Panc1 (cell line): Measurements from ENCODE around the gene YES1. TPM values are rescaled to one million over a fixed set of nuclear protein-coding genes. Genes with fewer than 3 reads are reported as not detected.

Source experiments
- ATAC-seq: fragments of 200-7000 bp; cut with Tn5 transposase; 2 replicates; pipeline ENCODE4 v1.9.1; 2020; ENCODE audit warnings: mild to moderate bottlenecking, moderate library complexity
- BruUV-seq: library from RNA; stranded (reverse); fragments of 400-500 nt; replicated peaks from 2 replicates; lab custom pipeline; 2021; lab: Mats Ljungman, UMichigan
- CTCF ChIA-PET: fragments of 300-600 bp; sonication (Branson Sonifier 250); formaldehyde crosslinking; loops from one replicate; lab custom pipeline; 2022; ENCODE audit warnings: antibody characterized with exemption; lab: Charles Lee
- POLR2A ChIA-PET: fragments of 300-600 bp; sonication (Branson Sonifier 250); formaldehyde crosslinking; loops from one replicate; lab custom pipeline; 2022; ENCODE audit warnings: antibody characterized with exemption; lab: Charles Lee
- DNase-seq: peaks from one replicate; pipeline ENCODE4 v3.0.0-alpha.2; 2010; ENCODE audit warnings: low read depth, low spot score
- H3K27ac ChIP-seq: 2 replicates; pipeline ENCODE4 v1.5.1; 2011; ENCODE audit warnings: mild to moderate bottlenecking, low read length, inconsistent platforms
- H3K27me3 ChIP-seq: fragments of 200-500 bp; sonication (Bioruptor generic); 2 replicates; pipeline ENCODE4 v1.6.0; 2014; ENCODE audit warnings: low read length, inconsistent platforms; ENCODE audit not compliant: control insufficient read depth, insufficient read depth
- H3K36me3 ChIP-seq: fragments of 200-500 bp; sonication (Bioruptor generic); 2 replicates; pipeline ENCODE4 v1.5.1; 2014; ENCODE audit warnings: inconsistent platforms, mild to moderate bottlenecking, low read length, moderate library complexity; ENCODE audit not compliant: control insufficient read depth, insufficient read depth
- H3K4me1 ChIP-seq: 2 replicates; pipeline ENCODE4 v1.5.1; 2011; ENCODE audit warnings: inconsistent platforms, mild to moderate bottlenecking, low read length, moderate library complexity; ENCODE audit not compliant: control insufficient read depth, insufficient read depth
- H3K4me3 ChIP-seq, 2 experiments: 2 replicates each; pipeline ENCODE4 v1.5.1; 2011 to 2012; ENCODE audit warnings: low read depth in 2 of 2, low read length in 2 of 2, mild to moderate bottlenecking in 2 of 2, inconsistent platforms in 1 of 2, moderate library complexity in 1 of 2
- H3K9me3 ChIP-seq: fragments of 200-500 bp; sonication (Bioruptor generic); 2 replicates; pipeline ENCODE4 v1.5.1; 2014; ENCODE audit warnings: low read depth, mild to moderate bottlenecking, inconsistent platforms, low read length, moderate library complexity; ENCODE audit not compliant: control insufficient read depth, insufficient read depth
- POLR2AphosphoS5 ChIP-seq: IDR thresholded peaks from 2 replicates; pipeline ENCODE4 v1.6.1; 2012; ENCODE audit warnings: mild to moderate bottlenecking, low read depth, low read length, moderate library complexity
- SIN3A ChIP-seq: IDR thresholded peaks from 2 replicates; pipeline ENCODE4 v1.6.1; 2012; ENCODE audit warnings: low read depth, mild to moderate bottlenecking, low read length, moderate library complexity, borderline replicate concordance; ENCODE audit not compliant: insufficient read depth
- TCF7L2 ChIP-seq: IDR thresholded peaks from 2 replicates; pipeline ENCODE4 v1.6.1; 2011; ENCODE audit warnings: mild to moderate bottlenecking, low read depth, low read length, inconsistent platforms
- in situ Hi-C: cut with HindIII; loops from 2 replicates; pipeline ENCODE4 v1.10.0; 2016; ENCODE audit warnings: low sequenced_read_pairs, low pct_unique_long_range_greater_than_20kb
- intact Hi-C: fragments of 100-400 bp; cut with micrococcal nuclease; formaldehyde crosslinking; loops from one replicate; pipeline ENCODE4 v1.10.0; 2022; ENCODE audit not compliant: unreplicated experiment
- total RNA-seq: library from RNA; stranded (reverse); gene quantifications from one replicate; pipeline ENCODE4 v1.2.1, GENCODE V29; 2021; ENCODE audit not compliant: unreplicated experiment
- TF ChIP-seq, protein P1 (sequence below), 2 experiments: IDR thresholded peaks; 2 replicates each; pipeline ENCODE4 v1.6.1; 2011 to 2012; ENCODE audit warnings: low read depth in 2 of 2, control low read depth in 1 of 2, low read length in 1 of 2, mild to moderate bottlenecking in 1 of 2, moderate library complexity in 1 of 2; ENCODE audit not compliant: insufficient read depth in 1 of 2
- TF ChIP-seq, protein P2 (sequence below): fragments of 450-650 bp; IDR thresholded peaks from 2 replicates; pipeline ENCODE4 v1.5.1; 2017; ENCODE audit warnings: mild to moderate bottlenecking

YES1 gene
- total RNA-seq, 1 experiment from 2014 or later: 91.6 TPM

DNA sequence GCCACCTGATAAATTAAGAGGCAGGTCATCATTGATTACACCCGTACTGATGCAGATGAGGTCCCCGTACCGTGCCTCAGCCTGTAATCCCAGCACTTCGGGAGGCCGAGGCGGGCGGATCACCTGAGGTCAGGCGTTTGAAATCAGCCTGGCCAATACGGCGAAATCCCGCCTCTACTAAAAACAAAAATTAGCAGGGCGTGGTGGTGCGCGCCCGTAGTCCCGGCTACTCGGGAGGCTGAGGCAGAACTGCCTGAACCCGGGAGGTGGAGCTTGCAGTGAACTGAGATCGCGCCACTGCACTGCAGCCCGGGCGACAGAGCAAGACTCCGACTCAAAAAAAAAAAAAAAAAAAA, 98.9 kb downstream of the YES1 start:
- Histone ChIP-seq H3K9me3 (no peaks in the 10 kb centered on the region), H3K27ac (peak overlapping the region; percentile 86), H3K4me3 (peak overlapping the region; percentile 70 to 83), H3K4me1 (peaks cover 7% of the 10 kb centered on the region; the same call in 1 of the 2 replicates), H3K27me3 (no peaks in the 10 kb centered on the region), H3K36me3 (no peaks in the 10 kb centered on the region; the same call in 1 of the 2 replicates)
- TF ChIP-seq, protein P1, sequence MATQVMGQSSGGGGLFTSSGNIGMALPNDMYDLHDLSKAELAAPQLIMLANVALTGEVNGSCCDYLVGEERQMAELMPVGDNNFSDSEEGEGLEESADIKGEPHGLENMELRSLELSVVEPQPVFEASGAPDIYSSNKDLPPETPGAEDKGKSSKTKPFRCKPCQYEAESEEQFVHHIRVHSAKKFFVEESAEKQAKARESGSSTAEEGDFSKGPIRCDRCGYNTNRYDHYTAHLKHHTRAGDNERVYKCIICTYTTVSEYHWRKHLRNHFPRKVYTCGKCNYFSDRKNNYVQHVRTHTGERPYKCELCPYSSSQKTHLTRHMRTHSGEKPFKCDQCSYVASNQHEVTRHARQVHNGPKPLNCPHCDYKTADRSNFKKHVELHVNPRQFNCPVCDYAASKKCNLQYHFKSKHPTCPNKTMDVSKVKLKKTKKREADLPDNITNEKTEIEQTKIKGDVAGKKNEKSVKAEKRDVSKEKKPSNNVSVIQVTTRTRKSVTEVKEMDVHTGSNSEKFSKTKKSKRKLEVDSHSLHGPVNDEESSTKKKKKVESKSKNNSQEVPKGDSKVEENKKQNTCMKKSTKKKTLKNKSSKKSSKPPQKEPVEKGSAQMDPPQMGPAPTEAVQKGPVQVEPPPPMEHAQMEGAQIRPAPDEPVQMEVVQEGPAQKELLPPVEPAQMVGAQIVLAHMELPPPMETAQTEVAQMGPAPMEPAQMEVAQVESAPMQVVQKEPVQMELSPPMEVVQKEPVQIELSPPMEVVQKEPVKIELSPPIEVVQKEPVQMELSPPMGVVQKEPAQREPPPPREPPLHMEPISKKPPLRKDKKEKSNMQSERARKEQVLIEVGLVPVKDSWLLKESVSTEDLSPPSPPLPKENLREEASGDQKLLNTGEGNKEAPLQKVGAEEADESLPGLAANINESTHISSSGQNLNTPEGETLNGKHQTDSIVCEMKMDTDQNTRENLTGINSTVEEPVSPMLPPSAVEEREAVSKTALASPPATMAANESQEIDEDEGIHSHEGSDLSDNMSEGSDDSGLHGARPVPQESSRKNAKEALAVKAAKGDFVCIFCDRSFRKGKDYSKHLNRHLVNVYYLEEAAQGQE (IDR thresholded peaks at IDR 0.05; ENCODE audit: insufficient read depth in 1 of 2, low read depth in 2 of 2, low read length in 1 of 2): no peak
- TF ChIP-seq SIN3A: no peak
- TF ChIP-seq, protein P2, sequence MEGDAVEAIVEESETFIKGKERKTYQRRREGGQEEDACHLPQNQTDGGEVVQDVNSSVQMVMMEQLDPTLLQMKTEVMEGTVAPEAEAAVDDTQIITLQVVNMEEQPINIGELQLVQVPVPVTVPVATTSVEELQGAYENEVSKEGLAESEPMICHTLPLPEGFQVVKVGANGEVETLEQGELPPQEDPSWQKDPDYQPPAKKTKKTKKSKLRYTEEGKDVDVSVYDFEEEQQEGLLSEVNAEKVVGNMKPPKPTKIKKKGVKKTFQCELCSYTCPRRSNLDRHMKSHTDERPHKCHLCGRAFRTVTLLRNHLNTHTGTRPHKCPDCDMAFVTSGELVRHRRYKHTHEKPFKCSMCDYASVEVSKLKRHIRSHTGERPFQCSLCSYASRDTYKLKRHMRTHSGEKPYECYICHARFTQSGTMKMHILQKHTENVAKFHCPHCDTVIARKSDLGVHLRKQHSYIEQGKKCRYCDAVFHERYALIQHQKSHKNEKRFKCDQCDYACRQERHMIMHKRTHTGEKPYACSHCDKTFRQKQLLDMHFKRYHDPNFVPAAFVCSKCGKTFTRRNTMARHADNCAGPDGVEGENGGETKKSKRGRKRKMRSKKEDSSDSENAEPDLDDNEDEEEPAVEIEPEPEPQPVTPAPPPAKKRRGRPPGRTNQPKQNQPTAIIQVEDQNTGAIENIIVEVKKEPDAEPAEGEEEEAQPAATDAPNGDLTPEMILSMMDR: no peak
- TF ChIP-seq POLR2AphosphoS5: no peak
- no peak for TF ChIP-seq TCF7L2
- in situ Hi-C loops (no loop called here), intact Hi-C loops (loop anchor here (10.0 kb wide), 2 partner anchors 88 to 122 kb away; no protein-coding TSS in a partner anchor)
- POLR2A ChIA-PET: interaction anchor here (0.5 to 1.0 kb wide), 3 partner anchors 55 to 890 kb away, joined by 4 to 5 read pairs (median 5); no protein-coding TSS in a partner anchor
- DNase-seq (no peak), ATAC-seq (peak; percentile 47)
- BruUV-seq: no TSS peak
- CTCF ChIA-PET: interaction anchor here (0.9 to 1.3 kb wide), 4 partner anchors 30 to 126 kb away, joined by 3 to 7 read pairs (median 4); no protein-coding TSS in a partner anchor

DNA sequence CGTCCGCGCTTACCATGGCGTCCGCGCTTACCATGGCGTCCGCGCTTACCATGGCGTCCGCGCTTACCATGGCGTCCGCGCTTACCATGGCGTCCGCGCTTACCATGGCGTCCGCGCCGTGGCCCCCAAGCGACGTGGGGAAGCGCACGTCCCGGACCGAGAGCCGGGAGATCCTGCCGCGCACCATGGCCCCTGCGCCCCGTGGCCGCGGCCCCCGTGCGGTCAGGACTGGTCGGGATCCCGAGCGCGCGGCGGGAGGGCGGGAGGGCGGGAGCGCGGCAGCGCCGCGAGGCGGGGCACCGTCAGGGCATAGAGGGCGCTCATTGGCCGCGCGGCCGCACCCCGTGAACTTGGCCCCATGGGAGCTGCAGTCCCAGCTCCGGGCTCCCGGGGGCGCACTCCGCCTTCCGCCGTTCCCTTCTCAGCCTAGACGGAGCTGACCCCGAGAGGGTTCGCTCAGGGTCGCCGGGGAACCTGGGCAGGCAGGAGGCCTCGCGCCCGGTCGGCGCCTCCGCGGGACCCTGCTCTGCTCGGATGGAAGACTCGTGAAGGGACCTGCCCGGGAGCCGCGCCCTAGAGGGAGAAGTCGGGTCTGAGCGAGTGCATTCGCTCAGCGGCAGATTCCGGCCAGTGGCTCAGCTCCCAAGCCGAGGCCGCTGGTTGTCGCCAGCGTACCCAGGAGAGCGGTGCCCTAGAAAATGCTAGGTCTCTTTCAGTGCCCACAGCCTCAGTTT, 99.5 kb downstream of the YES1 start, which contains the start of gene ENOSF1:
TSS of gene ENOSF1 (minus strand) at position 230 of the 734 bp plus-strand sequence. CDS start at position 187, 43 bp downstream.
- CTCF ChIA-PET: interaction anchor here (0.6 to 1.3 kb wide), 6 partner anchors 29 to 127 kb away, joined by 3 to 7 read pairs (median 4); no protein-coding TSS in a partner anchor
- peak; percentile 38 for DNase-seq

More for the DNA sequence above, 99.5 kb downstream of the YES1 start, which contains the start of gene ENOSF1:
- no peak for TF ChIP-seq TCF7L2
- TF ChIP-seq POLR2AphosphoS5: peak; percentile 79
- TF ChIP-seq, protein P2: peak; percentile 95
- TF ChIP-seq, protein P1 (IDR thresholded peaks at IDR 0.05; ENCODE audit: insufficient read depth in 1 of 2, low read depth in 2 of 2, low read length in 1 of 2): no peak
- TF ChIP-seq SIN3A: no peak
- Histone ChIP-seq H3K36me3 (no peaks in the 10 kb centered on the region; the same call in 1 of the 2 replicates), H3K27me3 (no peaks in the 10 kb centered on the region), H3K9me3 (no peaks in the 10 kb centered on the region), H3K4me3 (peak within 1 kb of the TSS; percentile 83 to 95), H3K27ac (peak within 1 kb of the TSS; percentile 96), H3K4me1 (peaks cover 7% of the 10 kb centered on the region; the same call in 1 of the 2 replicates)
- POLR2A ChIA-PET: interaction anchor here (0.5 to 1.0 kb wide), 4 partner anchors 54 to 890 kb away, joined by 4 to 6 read pairs (median 5); no protein-coding TSS in a partner anchor
- intact Hi-C loops (loop anchor here (10.0 kb wide), 2 partner anchors 88 to 122 kb away; no protein-coding TSS in a partner anchor), in situ Hi-C loops (no loop called here)
- peak; percentile 97 for ATAC-seq
- BruUV-seq: no TSS peak
